HG02973 (cell line): ENCODE results near the gene IVNS1ABP.

ENCODE experiments used
- ATAC-seq: cut with Tn5 transposase; IDR thresholded peaks from one replicate; pipeline ENCODE4 v1.9.1; 2021; ENCODE audit warnings: moderate library complexity; ENCODE audit not compliant: unreplicated experiment

Gene IVNS1ABP

GRCh38 chr1:185297982-185298381 is 19.1 kb downstream of the IVNS1ABP start:
- ATAC-seq, result no peak

- no peak for ATAC-seq
Observed at GRCh38 chr1:185295091-185295490, 22.0 kb downstream of the IVNS1ABP start.

GRCh38 chr1:185293967-185294542 is 23.0 kb downstream of the IVNS1ABP start:
- ATAC-seq, result no peak

- no peak for ATAC-seq
Observed at GRCh38 chr1:185292237-185292636, 24.8 kb downstream of the IVNS1ABP start.

GRCh38 chr1:185291652-185292051 is 25.4 kb downstream of the IVNS1ABP start:
- ATAC-seq, result no peak

GRCh38 chr1:185291159-185291558 is 25.9 kb downstream of the IVNS1ABP start:
- ATAC-seq, result no peak

GRCh38 chr1:185289880-185290279 is 27.2 kb downstream of the IVNS1ABP start:
- no peak for ATAC-seq

- no peak for ATAC-seq
Observed at GRCh38 chr1:185288435-185288834, 28.6 kb downstream of the IVNS1ABP start.

- no peak for ATAC-seq
Observed at GRCh38 chr1:185287451-185287850, 29.6 kb downstream of the IVNS1ABP start.

GRCh38 chr1:185284533-185285276 is 32.3 kb downstream of the IVNS1ABP start:
- no peak for ATAC-seq

GRCh38 chr1:185284116-185284515 is 32.9 kb downstream of the IVNS1ABP start:
- ATAC-seq, result no peak

GRCh38 chr1:185281245-185281644 is 35.8 kb downstream of the IVNS1ABP start:
- ATAC-seq, result peak; percentile 70

- ATAC-seq, result no peak
Observed at GRCh38 chr1:185280589-185280988, 36.5 kb downstream of the IVNS1ABP start.

GRCh38 chr1:185279571-185279970 is 37.5 kb downstream of the IVNS1ABP start:
- ATAC-seq, result no peak

GRCh38 chr1:185271921-185272320 is 45.1 kb downstream of the IVNS1ABP start:
- no peak for ATAC-seq

- no peak for ATAC-seq
Observed at GRCh38 chr1:185268352-185268751, 48.7 kb downstream of the IVNS1ABP start.

GRCh38 chr1:185267701-185268100 is 49.3 kb downstream of the IVNS1ABP start:
- ATAC-seq, result no peak

GRCh38 chr1:185267301-185267700 is 49.7 kb downstream of the IVNS1ABP start:
- ATAC-seq, result no peak

GRCh38 chr1:185265314-185265713 is 51.7 kb downstream of the IVNS1ABP start:
- ATAC-seq, result no peak

- no peak for ATAC-seq
Observed at GRCh38 chr1:185263780-185264179, 53.3 kb downstream of the IVNS1ABP start.

GRCh38 chr1:185263292-185263691 is 53.8 kb downstream of the IVNS1ABP start:
- ATAC-seq, result no peak

GRCh38 chr1:185262151-185262550 is 54.9 kb downstream of the IVNS1ABP start:
- no peak for ATAC-seq

- no peak for ATAC-seq
Observed at GRCh38 chr1:185260611-185261010, 56.4 kb downstream of the IVNS1ABP start.
